Hepatocyte (in vitro differentiated cells): ENCODE measurements around the gene SERINC5. TPM values are rescaled to one million over a fixed set of nuclear protein-coding genes. Genes with fewer than 3 reads are reported as not detected.

Source experiments
- DNase-seq: peaks from one replicate; pipeline ENCODE4 v3.0.0-alpha.2; 2016; ENCODE audit warnings: low spot score
- H2AFZ ChIP-seq: fragments of 200-600 bp; sonication (generic); 2 replicates; pipeline ENCODE4 v1.6.0; 2016; ENCODE audit warnings: antibody characterized with exemption, mild to moderate bottlenecking
- H3K27ac ChIP-seq: fragments of 200-600 bp; sonication (generic); 2 replicates; pipeline ENCODE4 v1.5.1; 2016; ENCODE audit warnings: mild to moderate bottlenecking
- H3K27me3 ChIP-seq: fragments of 200-600 bp; sonication (generic); 2 replicates; pipeline ENCODE4 v1.6.1; 2016
- H3K36me3 ChIP-seq: fragments of 200-600 bp; sonication (generic); replicated peaks from 2 replicates; pipeline ENCODE4 v1.5.1; 2016; ENCODE audit warnings: low read depth; ENCODE audit not compliant: insufficient read depth
- H3K4me1 ChIP-seq: fragments of 200-600 bp; sonication (generic); 2 replicates; pipeline ENCODE4 v1.5.1; 2016; ENCODE audit warnings: mild to moderate bottlenecking, moderate library complexity; ENCODE audit not compliant: insufficient read depth
- H3K4me2 ChIP-seq: fragments of 200-600 bp; sonication (generic); 2 replicates; pipeline ENCODE4 v1.6.0; 2016
- H3K4me3 ChIP-seq: fragments of 200-600 bp; sonication (generic); 2 replicates; pipeline ENCODE4 v1.5.1; 2016; ENCODE audit warnings: mild to moderate bottlenecking
- H3K79me2 ChIP-seq: fragments of 200-600 bp; sonication (generic); 2 replicates; pipeline ENCODE4 v1.6.0; 2017; ENCODE audit warnings: mild to moderate bottlenecking
- H3K9me2 ChIP-seq: fragments of 200-600 bp; sonication (generic); replicated peaks from 2 replicates; pipeline ENCODE4 v1.6.0; 2017; ENCODE audit warnings: mild to moderate bottlenecking; ENCODE audit not compliant: insufficient read depth
- H3K9me3 ChIP-seq: fragments of 200-600 bp; sonication (generic); 2 replicates; pipeline ENCODE4 v1.5.1; 2016; ENCODE audit warnings: low read depth, mild to moderate bottlenecking
- H4K20me1 ChIP-seq: fragments of 200-600 bp; sonication (generic); 2 replicates; pipeline ENCODE4 v1.6.0; 2016; ENCODE audit warnings: mild to moderate bottlenecking; ENCODE audit not compliant: insufficient read depth, poor library complexity, severe bottlenecking
- CTCF ChIP-seq: fragments of 200-600 bp; sonication (generic); IDR thresholded peaks from 2 replicates; pipeline ENCODE4 v1.5.1; 2016; ENCODE audit warnings: antibody characterized with exemption, mild to moderate bottlenecking; ENCODE audit not compliant: poor library complexity
- EZH2 ChIP-seq: fragments of 200-600 bp; sonication (generic); IDR thresholded peaks from 2 replicates; pipeline ENCODE4 v1.6.1; 2016; ENCODE audit warnings: antibody characterized with exemption, mild to moderate bottlenecking, borderline replicate concordance
- EZH2phosphoT487 ChIP-seq: fragments of 200-600 bp; sonication (generic); IDR thresholded peaks from one replicate; pipeline ENCODE4 v1.6.1; 2018; ENCODE audit warnings: antibody characterized with exemption, mild to moderate bottlenecking, low read depth, moderate library complexity; ENCODE audit not compliant: unreplicated experiment, severe bottlenecking
- WGBS: methylation state at CpG from one replicate; pipeline ENCODE4 v1.1.6; 2016; ENCODE audit warnings: low lambda C conversion rate; ENCODE audit errors: missing lambda C conversion rate; 5-methylcytosine and 5-hydroxymethylcytosine counted together
- polyA plus RNA-seq: library from polyadenylated mRNA; unstranded; fragments of >200 nt; fragmentation: Nextera tagmentation; extraction: Ambion mirVana; gene quantifications from 2 replicates; pipeline ENCODE4 v1.2.1, GENCODE V29; 2016
- total RNA-seq: library from RNA; depleted of rRNA; stranded (reverse); fragments of >200 nt; gene quantifications from 2 replicates; pipeline ENCODE4 v1.2.3, GENCODE V29; 2014

Gene SERINC5
- total and polyA plus RNA-seq, 2 experiments from 2014 or later = 19.3 to 70.2 TPM

- H3K27ac ChIP-seq = peak overlapping the region; percentile 30
Measured at GRCh38 chr5:80230269-80230992, 25.4 kb downstream of the SERINC5 start.

GRCh38 chr5:80229902-80230255 is 26.0 kb downstream of the SERINC5 start:
- TF ChIP-seq EZH2 = no peak
- no peak for TF ChIP-seq EZH2phosphoT487
- TF ChIP-seq CTCF = no peak
- Histone ChIP-seq H2AFZ (no peak overlapping the region), H4K20me1 (peaks cover 12% of the 10 kb centered on the region), H3K27me3 (no peaks in the 10 kb centered on the region), H3K9me2 (no peaks in the 10 kb centered on the region), H3K79me2 (peaks cover 87% of the 10 kb centered on the region), H3K9me3 (no peaks in the 10 kb centered on the region), H3K4me3 (no peak overlapping the region), H3K36me3 (no peaks in the 10 kb centered on the region), H3K4me1 (peaks cover 18% of the 10 kb centered on the region), H3K27ac (peak overlapping the region; percentile 30), H3K4me2 (peak overlapping the region; percentile 54)
- DNase-seq = no peak
- 32% methylated on average over 4 of the region's 4 CpGs for WGBS

More at GRCh38 chr5:80230269-80230992, 25.4 kb downstream of the SERINC5 start:
- no peak for TF ChIP-seq EZH2
- no peak for TF ChIP-seq EZH2phosphoT487
- no peak for TF ChIP-seq CTCF
- Histone ChIP-seq H3K36me3 (no peaks in the 10 kb centered on the region), H3K27me3 (no peaks in the 10 kb centered on the region), H3K9me3 (no peaks in the 10 kb centered on the region), H3K79me2 (peaks cover 87% of the 10 kb centered on the region), H3K9me2 (no peaks in the 10 kb centered on the region), H3K4me2 (peak overlapping the region; percentile 54), H4K20me1 (peaks cover 10% of the 10 kb centered on the region), H3K4me1 (peaks cover 18% of the 10 kb centered on the region), H3K4me3 (no peak overlapping the region), H2AFZ (no peak overlapping the region)
- no peak for DNase-seq
- 69% methylated on average over 7 of the region's 7 CpGs for WGBS

GRCh38 chr5:80227979-80228596 is 27.8 kb downstream of the SERINC5 start:
- H3K9me3 ChIP-seq = no peaks in the 10 kb centered on the region
- H2AFZ ChIP-seq = no peak overlapping the region
- peaks cover 10% of the 10 kb centered on the region for H4K20me1 ChIP-seq
- no peak overlapping the region for H3K27ac ChIP-seq
- WGBS = 95% methylated on average over 4 of the region's 4 CpGs
- H3K4me2 ChIP-seq = no peak overlapping the region
- no peak overlapping the region for H3K4me3 ChIP-seq
- no peaks in the 10 kb centered on the region for H3K27me3 ChIP-seq
- no peaks in the 10 kb centered on the region for H3K36me3 ChIP-seq
- H3K79me2 ChIP-seq = peaks cover 86% of the 10 kb centered on the region
- H3K9me2 ChIP-seq = no peaks in the 10 kb centered on the region
- no peak for DNase-seq
- TF ChIP-seq EZH2phosphoT487 (no peak), EZH2 (no peak), CTCF (no peak)
- H3K4me1 ChIP-seq = peaks cover 18% of the 10 kb centered on the region
